B cell (primary cell): Measurements from ENCODE around the gene SCAI.
"Not testable (repeated sequence)": the region's sequence is repeated elsewhere in the genome, so short reads cannot be mapped to it uniquely, and the experiment has no call there.

Experiments used
- CTCF ChIP-seq: fragments of 200-600 bp; IDR thresholded peaks from one replicate; pipeline ENCODE4 v1.8.0; 2022; ENCODE audit warnings: antibody characterized with exemption, mild to moderate bottlenecking
- EZH2 ChIP-seq: IDR thresholded peaks from 2 replicates; pipeline ENCODE4 v1.6.1; 2012; ENCODE audit warnings: borderline replicate concordance, low read depth, mild to moderate bottlenecking, moderate library complexity, low read length; ENCODE audit not compliant: insufficient read depth, poor library complexity, severe bottlenecking

GRCh38 chr9:125108541-125108940 is 34.8 kb downstream of the SCAI start:
- not testable (repeated sequence) for TF ChIP-seq CTCF, EZH2
